Measurements from ENCODE around the gene F10.

F10 gene

GRCh38 chr13:113183450-113184129 is 61.0 kb downstream of the F10 start:
- Mint-ChIP-seq H3K9me3 (no peaks in the 10 kb centered on the region), H3K27me3 (no peaks in the 10 kb centered on the region), H3K36me3 (ENCODE audit: low read depth) (peaks cover 80% of the 10 kb centered on the region), H3K4me1 (ENCODE audit: low read depth) (peaks cover 50% of the 10 kb centered on the region), H3K27ac (no peak overlapping the region), H3K4me3 (no peak overlapping the region)

DNA sequence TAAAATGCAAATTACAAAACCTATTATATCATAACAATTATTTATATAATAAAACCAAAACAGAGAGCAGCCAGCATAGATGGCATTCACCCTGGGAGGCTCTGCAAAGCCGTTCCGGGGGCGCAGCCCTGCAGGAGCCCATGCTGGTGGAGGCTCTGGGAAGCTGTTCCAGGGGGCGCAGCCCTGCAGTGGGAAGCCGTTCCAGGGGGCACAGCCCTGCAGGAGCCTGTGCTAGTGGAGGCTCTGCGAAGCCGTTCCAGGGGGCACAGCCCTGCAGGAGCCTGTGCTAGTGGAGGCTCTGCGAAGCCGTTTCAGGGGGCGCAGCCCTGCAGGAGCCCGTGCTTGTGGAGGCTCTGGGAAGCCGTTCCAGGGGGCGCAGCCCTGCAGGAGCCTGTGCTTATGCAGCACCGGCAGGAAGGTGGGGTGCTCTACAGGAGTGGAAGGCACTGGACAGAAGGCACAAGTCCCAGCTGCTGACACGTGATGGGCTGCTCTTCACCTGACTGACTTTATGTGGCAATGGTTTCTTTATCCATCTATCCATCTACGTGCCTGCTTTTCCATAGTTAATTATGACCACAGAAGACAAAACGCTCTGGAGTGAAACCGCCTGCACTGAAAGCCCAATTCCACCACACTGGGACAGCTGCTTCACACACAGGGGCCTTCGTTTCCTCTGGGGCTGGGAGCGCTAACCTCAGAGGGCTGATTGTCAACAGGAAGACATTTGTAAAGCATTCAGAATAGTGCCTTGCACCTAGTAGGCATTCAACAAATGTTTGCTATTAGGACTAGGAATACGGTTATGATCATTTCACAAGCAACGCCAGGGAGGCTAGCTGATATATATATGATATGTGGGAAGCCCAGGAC is 62.2 kb downstream of the F10 start:
- Mint-ChIP-seq H3K4me3 (peak overlapping the region; percentile 36), H3K27me3 (no peaks in the 10 kb centered on the region), H3K27ac (peak overlapping the region; percentile 5), H3K4me1 (ENCODE audit: low read depth) (peaks cover 53% of the 10 kb centered on the region), H3K36me3 (ENCODE audit: low read depth) (peaks cover 82% of the 10 kb centered on the region), H3K9me3 (no peaks in the 10 kb centered on the region)

DNA sequence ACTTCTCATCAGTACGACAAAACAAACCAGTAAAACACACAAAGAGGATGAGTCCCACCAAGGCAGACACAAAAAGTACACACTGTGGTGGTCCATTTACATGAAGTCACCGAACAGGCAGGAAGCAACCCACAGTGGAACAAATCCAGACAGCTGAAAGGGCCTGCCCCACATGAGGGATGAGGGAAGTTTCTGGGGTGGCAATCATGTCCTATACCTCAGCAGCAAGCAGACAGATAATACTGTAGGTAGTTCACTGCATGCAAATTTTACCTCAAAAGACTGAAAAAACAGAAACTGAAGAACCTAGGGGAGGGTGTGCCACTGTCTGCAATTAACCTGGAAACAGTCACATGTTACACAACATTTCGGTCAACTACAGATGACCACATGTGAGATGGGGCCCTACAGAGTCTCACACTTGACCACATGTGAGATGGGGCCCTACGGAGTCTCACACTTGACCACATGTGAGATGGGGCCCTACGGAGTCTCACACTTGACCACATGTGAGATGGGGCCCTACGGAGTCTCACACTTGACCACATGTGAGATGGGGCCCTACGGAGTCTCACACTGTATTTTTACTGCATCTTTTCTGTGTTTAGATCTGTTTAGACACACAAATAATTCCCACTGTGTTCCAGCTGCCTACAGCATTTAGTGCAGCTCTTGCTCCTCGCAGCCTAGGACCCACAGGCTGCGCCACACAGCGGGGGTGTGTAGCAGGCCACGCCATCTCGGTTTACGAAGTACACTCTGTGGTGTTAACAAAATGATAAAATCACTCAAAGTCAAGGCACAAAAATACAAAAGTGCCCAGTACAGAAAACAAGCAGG is 63.7 kb downstream of the F10 start:
- H3K4me1 Mint-ChIP-seq (ENCODE audit: low read depth) = peaks cover 52% of the 10 kb centered on the region
- peaks cover 79% of the 10 kb centered on the region for H3K36me3 Mint-ChIP-seq (ENCODE audit: low read depth)
- no peaks in the 10 kb centered on the region for H3K27me3 Mint-ChIP-seq
- H3K9me3 Mint-ChIP-seq = no peaks in the 10 kb centered on the region
- H3K4me3 Mint-ChIP-seq = peak overlapping the region; percentile 62
- H3K27ac Mint-ChIP-seq = peak overlapping the region; percentile 88

GRCh38 chr13:113187263-113187669 is 64.7 kb downstream of the F10 start:
- H3K36me3 Mint-ChIP-seq (ENCODE audit: low read depth) = peaks cover 75% of the 10 kb centered on the region
- H3K27ac Mint-ChIP-seq = peak overlapping the region; percentile 42
- peak overlapping the region; percentile 5 for H3K4me3 Mint-ChIP-seq
- H3K4me1 Mint-ChIP-seq (ENCODE audit: low read depth) = peaks cover 52% of the 10 kb centered on the region
- H3K9me3 Mint-ChIP-seq = no peaks in the 10 kb centered on the region
- H3K27me3 Mint-ChIP-seq = no peaks in the 10 kb centered on the region

DNA sequence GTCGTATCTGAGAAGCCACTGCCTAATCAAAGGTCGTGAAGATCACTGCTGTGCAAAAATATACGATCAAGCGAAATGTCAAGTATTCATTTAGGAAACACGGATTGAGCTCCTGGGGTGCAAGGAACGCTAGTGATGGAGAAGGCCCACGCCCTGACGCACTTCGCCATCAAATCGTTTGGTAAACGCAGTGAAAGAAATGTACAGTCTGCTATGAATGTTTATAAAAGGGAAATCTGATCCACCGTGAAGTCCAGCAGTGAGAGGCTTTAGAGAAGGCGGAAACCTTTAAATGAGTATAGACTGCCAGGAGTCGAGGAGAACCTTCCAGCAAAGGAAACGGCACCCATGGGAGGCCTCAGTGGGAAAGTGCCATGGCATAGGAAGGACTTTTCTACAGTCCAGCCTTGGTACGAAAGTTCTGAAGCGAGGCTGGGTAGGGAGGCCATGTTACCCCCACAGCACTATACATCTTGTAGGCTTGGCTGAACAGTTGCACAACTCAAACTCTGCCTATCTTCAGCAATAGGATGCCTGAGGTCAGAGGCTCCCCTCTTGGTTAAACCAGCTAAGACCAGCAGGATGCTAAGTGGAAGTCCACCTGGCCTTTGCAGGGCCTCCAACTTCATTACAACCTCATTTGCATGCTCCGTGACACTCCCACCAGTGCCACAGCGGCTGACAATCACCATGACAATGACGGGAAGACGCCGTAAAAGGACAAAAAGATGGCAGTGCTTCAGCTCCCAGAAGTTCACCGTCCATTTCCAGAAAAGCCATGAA is 65.5 kb downstream of the F10 start:
- no peak overlapping the region for H3K4me3 Mint-ChIP-seq
- no peaks in the 10 kb centered on the region for H3K9me3 Mint-ChIP-seq
- no peaks in the 10 kb centered on the region for H3K27me3 Mint-ChIP-seq
- H3K27ac Mint-ChIP-seq = no peak overlapping the region
- H3K36me3 Mint-ChIP-seq (ENCODE audit: low read depth) = peaks cover 76% of the 10 kb centered on the region
- H3K4me1 Mint-ChIP-seq (ENCODE audit: low read depth) = peaks cover 49% of the 10 kb centered on the region

GRCh38 chr13:113190181-113190580 is 67.6 kb downstream of the F10 start:
- Mint-ChIP-seq H3K27ac (no peak overlapping the region), H3K36me3 (ENCODE audit: low read depth) (peaks cover 76% of the 10 kb centered on the region), H3K27me3 (no peaks in the 10 kb centered on the region), H3K4me1 (ENCODE audit: low read depth) (peaks cover 39% of the 10 kb centered on the region), H3K9me3 (no peaks in the 10 kb centered on the region), H3K4me3 (no peak overlapping the region)

DNA sequence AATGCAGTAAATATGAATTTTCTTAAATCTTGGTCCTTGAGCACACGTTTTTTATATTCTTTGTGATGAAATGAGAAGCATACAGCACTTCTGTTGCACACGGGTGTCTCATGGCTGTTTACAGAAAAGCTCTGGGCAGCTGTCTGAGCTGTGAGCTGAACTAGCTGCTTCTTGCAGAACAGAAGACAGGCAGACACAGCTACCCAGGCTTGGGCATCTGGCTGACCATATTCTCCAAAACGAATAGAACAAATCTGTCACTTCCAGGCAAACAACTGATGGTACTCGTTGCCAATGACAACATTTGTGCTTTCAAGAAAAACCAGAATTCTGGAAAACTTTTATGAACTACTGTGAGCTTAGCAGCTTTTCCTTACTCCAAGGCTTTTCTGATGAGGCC is 69.7 kb downstream of the F10 start:
- Mint-ChIP-seq H3K27me3 (no peaks in the 10 kb centered on the region), H3K9me3 (no peaks in the 10 kb centered on the region), H3K27ac (no peak overlapping the region), H3K36me3 (ENCODE audit: low read depth) (peaks cover 79% of the 10 kb centered on the region), H3K4me3 (no peak overlapping the region), H3K4me1 (ENCODE audit: low read depth) (peaks cover 19% of the 10 kb centered on the region)

GRCh38 chr13:113192902-113193301 is 70.3 kb downstream of the F10 start:
- Mint-ChIP-seq H3K27me3 (no peaks in the 10 kb centered on the region), H3K36me3 (ENCODE audit: low read depth) (peaks cover 79% of the 10 kb centered on the region)

GRCh38 chr13:113195360-113195759 is 72.8 kb downstream of the F10 start:
- Mint-ChIP-seq H3K27ac (no peak overlapping the region), H3K27me3 (no peaks in the 10 kb centered on the region), H3K36me3 (ENCODE audit: low read depth) (peaks cover 77% of the 10 kb centered on the region), H3K4me1 (ENCODE audit: low read depth) (no peaks in the 10 kb centered on the region), H3K9me3 (no peaks in the 10 kb centered on the region), H3K4me3 (no peak overlapping the region)

More at GRCh38 chr13:113192902-113193301, 70.3 kb downstream of the F10 start:
- H3K4me3 Mint-ChIP-seq = no peak overlapping the region
- H3K27ac Mint-ChIP-seq = no peak overlapping the region
- peaks cover 12% of the 10 kb centered on the region for H3K4me1 Mint-ChIP-seq (ENCODE audit: low read depth)
- no peaks in the 10 kb centered on the region for H3K9me3 Mint-ChIP-seq

DNA sequence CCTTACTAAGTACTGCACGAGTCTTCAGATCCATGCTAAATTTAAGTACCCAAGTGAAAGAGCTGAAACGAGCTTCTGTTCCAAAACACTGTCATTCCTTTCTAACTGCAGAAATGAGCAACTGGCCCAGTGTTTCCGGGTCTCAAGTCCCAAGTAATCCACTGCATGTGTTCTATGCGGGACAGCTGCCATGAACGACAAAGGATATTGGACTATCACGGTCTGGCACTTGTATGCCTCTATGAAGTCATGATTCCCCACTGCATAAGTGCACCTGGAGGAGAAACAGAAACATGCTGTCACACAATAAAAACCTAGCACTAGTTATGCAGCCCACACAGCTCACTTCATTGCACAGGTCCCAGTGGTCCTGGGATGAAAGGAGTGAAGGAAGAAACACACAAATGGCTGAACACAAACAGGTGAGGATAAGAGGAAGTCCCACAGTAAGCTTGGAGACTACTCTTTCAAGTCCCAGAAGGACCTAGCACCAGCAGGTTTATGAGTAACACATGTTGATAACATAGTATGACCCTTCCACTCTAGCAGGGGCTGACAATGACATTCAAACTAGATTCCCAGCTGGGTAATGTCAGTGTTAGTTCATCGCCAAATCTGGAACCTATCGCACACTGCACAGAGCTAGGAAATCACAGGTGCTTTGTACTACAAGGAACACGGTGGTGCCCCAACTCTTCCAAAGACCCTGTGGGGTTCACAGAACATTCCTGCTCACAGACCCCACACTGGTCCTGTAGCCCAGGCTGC is 74.6 kb downstream of the F10 start:
- no peak overlapping the region for H3K4me3 Mint-ChIP-seq
- no peak overlapping the region for H3K27ac Mint-ChIP-seq
- H3K36me3 Mint-ChIP-seq (ENCODE audit: low read depth) = peaks cover 73% of the 10 kb centered on the region
- no peaks in the 10 kb centered on the region for H3K9me3 Mint-ChIP-seq
- no peaks in the 10 kb centered on the region for H3K27me3 Mint-ChIP-seq
- peaks cover 5% of the 10 kb centered on the region for H3K4me1 Mint-ChIP-seq (ENCODE audit: low read depth)
